Upper lobe of left lung (tissue), 4 donors: Measurements from ENCODE around the gene XRN2.

ENCODE experiments used
- CTCF ChIP-seq, 6 experiments: fragments of 450-650 bp in 4 of 6; fragments of 200-600 bp in 2 of 6; sonication (generic) in 2 of 6; IDR thresholded peaks; one replicate each; pipeline ENCODE4 v1.5.1; 2016 to 2019; ENCODE audit warnings: antibody characterized with exemption in 6 of 6
- EP300 ChIP-seq, 4 donors: sonication (generic); formaldehyde crosslinking; IDR thresholded peaks; one replicate each; pipeline ENCODE4 v1.5.1; 2017; ENCODE audit warnings: antibody characterized with exemption in 4 of 4, control low read depth in 2 of 4
- POLR2A ChIP-seq, 4 donors: fragments of 450-650 bp; IDR thresholded peaks; one replicate each; pipeline ENCODE4 v1.5.1; 2016 to 2017; ENCODE audit warnings: antibody characterized with exemption in 4 of 4, mild to moderate bottlenecking in 2 of 4
- POLR2AphosphoS5 ChIP-seq, 2 donors: sonication (generic); formaldehyde crosslinking; IDR thresholded peaks; one replicate each; pipeline ENCODE4 v1.5.1; 2017; ENCODE audit warnings: antibody characterized with exemption in 2 of 2

- TF ChIP-seq CTCF (IDR thresholded peaks at IDR 0.05) (no peak), POLR2A (IDR thresholded peaks at IDR 0.05) (no peak), POLR2AphosphoS5 (IDR thresholded peaks at IDR 0.05) (no peak), EP300 (IDR thresholded peaks at IDR 0.05) (no peak)
Measured at GRCh38 chr20:21389368-21389767, 86.2 kb downstream of the XRN2 start.
